Measurements from ENCODE around the gene DGKI.

GRCh38 chr7:137446025-137446424, 400.7 kb downstream of the DGKI start:
- TF ChIP-seq, protein P1, sequence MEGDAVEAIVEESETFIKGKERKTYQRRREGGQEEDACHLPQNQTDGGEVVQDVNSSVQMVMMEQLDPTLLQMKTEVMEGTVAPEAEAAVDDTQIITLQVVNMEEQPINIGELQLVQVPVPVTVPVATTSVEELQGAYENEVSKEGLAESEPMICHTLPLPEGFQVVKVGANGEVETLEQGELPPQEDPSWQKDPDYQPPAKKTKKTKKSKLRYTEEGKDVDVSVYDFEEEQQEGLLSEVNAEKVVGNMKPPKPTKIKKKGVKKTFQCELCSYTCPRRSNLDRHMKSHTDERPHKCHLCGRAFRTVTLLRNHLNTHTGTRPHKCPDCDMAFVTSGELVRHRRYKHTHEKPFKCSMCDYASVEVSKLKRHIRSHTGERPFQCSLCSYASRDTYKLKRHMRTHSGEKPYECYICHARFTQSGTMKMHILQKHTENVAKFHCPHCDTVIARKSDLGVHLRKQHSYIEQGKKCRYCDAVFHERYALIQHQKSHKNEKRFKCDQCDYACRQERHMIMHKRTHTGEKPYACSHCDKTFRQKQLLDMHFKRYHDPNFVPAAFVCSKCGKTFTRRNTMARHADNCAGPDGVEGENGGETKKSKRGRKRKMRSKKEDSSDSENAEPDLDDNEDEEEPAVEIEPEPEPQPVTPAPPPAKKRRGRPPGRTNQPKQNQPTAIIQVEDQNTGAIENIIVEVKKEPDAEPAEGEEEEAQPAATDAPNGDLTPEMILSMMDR (IDR thresholded peaks at IDR 0.05), result no peak
- TF ChIP-seq POLR2A (IDR thresholded peaks at IDR 0.05; ENCODE audit: low read depth), result no peak
